ENCODE results near the gene PDZRN4.
A peak's percentile ranks its signal among the peaks of the same experiment; 100 is the strongest.
"Not testable (repeated sequence)": the region's sequence is repeated elsewhere in the genome, so short reads cannot be mapped to it uniquely, and the experiment has no call there.

The PDZRN4 gene

GRCh38 chr12:41277100-41277945, 89.2 kb downstream of the PDZRN4 start:
- peak; percentile 14 for DNase-seq (ENCODE audit: low read depth)

GRCh38 chr12:41277946-41278267, 89.8 kb downstream of the PDZRN4 start:
- H3K4me3 ChIP-seq (ENCODE audit: low read depth, low read length), result no peak overlapping the region
- no peak for DNase-seq (ENCODE audit: low read depth)

More at GRCh38 chr12:41277100-41277945, 89.2 kb downstream of the PDZRN4 start:
- peak overlapping the region; percentile 0 for H3K4me3 ChIP-seq (ENCODE audit: low read depth, low read length)

- DNase-seq (ENCODE audit: low read depth); H3K4me3 ChIP-seq (ENCODE audit: low read depth, low read length): not testable (repeated sequence)
Measured at GRCh38 chr12:41280341-41281095, 92.4 kb downstream of the PDZRN4 start.

- DNase-seq (ENCODE audit: low read depth); H3K4me3 ChIP-seq (ENCODE audit: low read depth, low read length): not testable (repeated sequence)
Measured at GRCh38 chr12:41285470-41285869, 97.3 kb downstream of the PDZRN4 start.

GRCh38 chr12:41286426-41286825, 98.3 kb downstream of the PDZRN4 start:
- DNase-seq (ENCODE audit: low read depth), result no peak
- H3K4me3 ChIP-seq (ENCODE audit: low read depth, low read length), result no peak overlapping the region

- no peak overlapping the region for H3K4me3 ChIP-seq (ENCODE audit: low read depth, low read length)
Measured at GRCh38 chr12:41287500-41288141, 99.5 kb downstream of the PDZRN4 start.

GRCh38 chr12:41288142-41288811, 100.2 kb downstream of the PDZRN4 start:
- no peak overlapping the region for H3K4me3 ChIP-seq (ENCODE audit: low read depth, low read length)
- DNase-seq (ENCODE audit: low read depth), result no peak

More at GRCh38 chr12:41287500-41288141, 99.5 kb downstream of the PDZRN4 start:
- DNase-seq (ENCODE audit: low read depth), result no peak

- no peak for DNase-seq (ENCODE audit: low read depth)
- no peak overlapping the region for H3K4me3 ChIP-seq (ENCODE audit: low read depth, low read length)
Measured at GRCh38 chr12:41289501-41289900, 101.4 kb downstream of the PDZRN4 start.

- DNase-seq (ENCODE audit: low read depth), result no peak
- no peak overlapping the region for H3K4me3 ChIP-seq (ENCODE audit: low read depth, low read length)
Measured at GRCh38 chr12:41293011-41293410, 104.9 kb downstream of the PDZRN4 start.

GRCh38 chr12:41293461-41293860, 105.3 kb downstream of the PDZRN4 start:
- DNase-seq (ENCODE audit: low read depth), result no peak
- H3K4me3 ChIP-seq (ENCODE audit: low read depth, low read length), result no peak overlapping the region

GRCh38 chr12:41302979-41303403, 114.9 kb downstream of the PDZRN4 start:
- no peak for DNase-seq (ENCODE audit: low read depth)
- no peak overlapping the region for H3K4me3 ChIP-seq (ENCODE audit: low read depth, low read length)

- H3K4me3 ChIP-seq (ENCODE audit: low read depth, low read length), result no peak overlapping the region
- DNase-seq (ENCODE audit: low read depth), result no peak
Measured at GRCh38 chr12:41304526-41304925, 116.4 kb downstream of the PDZRN4 start.

GRCh38 chr12:41310367-41310766, 122.2 kb downstream of the PDZRN4 start:
- no peak for DNase-seq (ENCODE audit: low read depth)
- H3K4me3 ChIP-seq (ENCODE audit: low read depth, low read length), result no peak overlapping the region

GRCh38 chr12:41311883-41312282, 123.8 kb downstream of the PDZRN4 start:
- H3K4me3 ChIP-seq (ENCODE audit: low read depth, low read length), result no peak overlapping the region
- no peak for DNase-seq (ENCODE audit: low read depth)

GRCh38 chr12:41312451-41312850, 124.3 kb downstream of the PDZRN4 start:
- not testable (repeated sequence) for DNase-seq (ENCODE audit: low read depth); H3K4me3 ChIP-seq (ENCODE audit: low read depth, low read length)

- no peak for DNase-seq (ENCODE audit: low read depth)
- no peak overlapping the region for H3K4me3 ChIP-seq (ENCODE audit: low read depth, low read length)
Measured at GRCh38 chr12:41325336-41325735, 137.2 kb downstream of the PDZRN4 start.

- DNase-seq (ENCODE audit: low read depth), result no peak
- no peak overlapping the region for H3K4me3 ChIP-seq (ENCODE audit: low read depth, low read length)
Measured at GRCh38 chr12:41327096-41327895, 139.2 kb downstream of the PDZRN4 start.

- no peak overlapping the region for H3K4me3 ChIP-seq (ENCODE audit: low read depth, low read length)
- DNase-seq (ENCODE audit: low read depth), result no peak
Measured at GRCh38 chr12:41333974-41334373, 145.9 kb downstream of the PDZRN4 start.

- DNase-seq (ENCODE audit: low read depth), result no peak
Measured at GRCh38 chr12:41334390-41334789, 146.3 kb downstream of the PDZRN4 start.

More at GRCh38 chr12:41334390-41334789, 146.3 kb downstream of the PDZRN4 start:
- H3K4me3 ChIP-seq (ENCODE audit: low read depth, low read length), result no peak overlapping the region
